NOMO-1 treated with dmso at 0.1 percent for 144 hours (cell line): ENCODE results near the gene MDM1.

Experiments
- DNase-seq: peaks from one replicate; lab custom pipeline; 2025; ENCODE audit not compliant: unreplicated experiment; lab: John Stamatoyannopoulos, UW

Gene MDM1

GRCh38 chr12:68280240-68280639 is 51.9 kb downstream of the MDM1 start:
- DNase-seq = no peak

GRCh38 chr12:68279227-68280054 is 52.7 kb downstream of the MDM1 start:
- DNase-seq = no peak

- no peak for DNase-seq
Measured at GRCh38 chr12:68276402-68276930, 55.7 kb downstream of the MDM1 start.

- no peak for DNase-seq
Measured at GRCh38 chr12:68272732-68273131, 59.4 kb downstream of the MDM1 start.

- no peak for DNase-seq
Measured at GRCh38 chr12:68271346-68271745, 60.8 kb downstream of the MDM1 start.

- DNase-seq = no peak
Measured at GRCh38 chr12:68270358-68270757, 61.8 kb downstream of the MDM1 start.

- no peak for DNase-seq
Measured at GRCh38 chr12:68269779-68270178, 62.4 kb downstream of the MDM1 start.

- no peak for DNase-seq
Measured at GRCh38 chr12:68268967-68269366, 63.2 kb downstream of the MDM1 start.

GRCh38 chr12:68267892-68268396 is 64.2 kb downstream of the MDM1 start:
- DNase-seq = no peak

- no peak for DNase-seq
Measured at GRCh38 chr12:68264857-68265256, 67.3 kb downstream of the MDM1 start.

- DNase-seq = no peak
Measured at GRCh38 chr12:68264158-68264855, 67.9 kb downstream of the MDM1 start.

- no peak for DNase-seq
Measured at GRCh38 chr12:68263366-68263765, 68.8 kb downstream of the MDM1 start.

- DNase-seq = no peak
Measured at GRCh38 chr12:68261896-68262295, 70.3 kb downstream of the MDM1 start.

- DNase-seq = no peak
Measured at GRCh38 chr12:68260153-68260552, 72.0 kb downstream of the MDM1 start.

GRCh38 chr12:68259318-68259940 is 72.7 kb downstream of the MDM1 start:
- no peak for DNase-seq

- no peak for DNase-seq
Measured at GRCh38 chr12:68253504-68253903, 78.7 kb downstream of the MDM1 start, which contains the start of gene IL22. Gene IL22 (minus strand): TSS chr12:68253604. CDS start chr12:68253448, 156 bp downstream.

- no peak for DNase-seq
Measured at GRCh38 chr12:68252077-68252476, 80.1 kb downstream of the MDM1 start.

GRCh38 chr12:68250454-68250853 is 81.7 kb downstream of the MDM1 start:
- DNase-seq = no peak

GRCh38 chr12:68247785-68248184 is 84.4 kb downstream of the MDM1 start:
- no peak for DNase-seq

GRCh38 chr12:68246350-68246749 is 85.8 kb downstream of the MDM1 start:
- no peak for DNase-seq
